Stimulated activated naive CD4-positive, alpha-beta T cell (primary cell): Measurements from ENCODE around the gene WWTR1.

Experiments
- DNase-seq, 6 experiments: peaks; one replicate each; lab custom pipeline; 2025; lab: John Stamatoyannopoulos, UW

WWTR1 gene

GRCh38 chr3:149623824-149624223 lies 34.0 kb downstream of the WWTR1 start:
- DNase-seq: no peak

GRCh38 chr3:149621218-149622005 lies 36.4 kb downstream of the WWTR1 start:
- no peak for DNase-seq

DNA sequence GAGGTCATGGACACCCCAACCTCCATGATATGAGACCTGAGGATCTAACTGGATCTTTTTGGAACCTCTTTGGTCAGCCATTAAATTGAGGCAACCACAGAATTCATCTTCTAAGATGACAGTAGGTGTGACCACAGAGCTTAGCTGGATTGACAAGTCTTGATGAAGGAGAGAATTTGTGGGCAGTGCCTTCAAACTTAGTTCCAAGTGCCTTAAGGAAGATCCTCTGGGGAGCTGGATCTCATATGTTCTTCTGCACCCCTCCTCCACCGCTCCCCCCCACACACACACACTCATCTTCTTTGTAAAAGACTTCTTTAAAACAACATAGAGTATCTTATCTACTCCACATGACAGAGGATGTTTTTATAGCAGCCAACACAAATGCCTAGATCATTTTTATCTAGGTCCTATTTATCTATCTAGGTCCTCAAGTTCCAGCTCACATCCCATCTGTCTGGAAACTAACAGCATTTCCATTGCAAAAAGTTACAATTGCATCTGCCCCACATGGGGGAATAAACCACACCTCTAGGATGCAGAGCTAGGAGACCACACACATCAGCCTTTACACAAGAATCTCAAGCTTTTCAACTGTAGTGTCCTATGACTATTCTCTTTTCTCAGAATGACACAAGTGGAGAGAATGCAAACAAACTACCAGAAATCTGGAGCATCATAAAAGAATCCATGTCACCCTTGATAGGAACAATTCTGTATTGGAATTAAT lies 37.4 kb downstream of the WWTR1 start:
- DNase-seq: no peak

- DNase-seq: no peak
Observed at GRCh38 chr3:149619136-149619535, 38.7 kb downstream of the WWTR1 start.

DNA sequence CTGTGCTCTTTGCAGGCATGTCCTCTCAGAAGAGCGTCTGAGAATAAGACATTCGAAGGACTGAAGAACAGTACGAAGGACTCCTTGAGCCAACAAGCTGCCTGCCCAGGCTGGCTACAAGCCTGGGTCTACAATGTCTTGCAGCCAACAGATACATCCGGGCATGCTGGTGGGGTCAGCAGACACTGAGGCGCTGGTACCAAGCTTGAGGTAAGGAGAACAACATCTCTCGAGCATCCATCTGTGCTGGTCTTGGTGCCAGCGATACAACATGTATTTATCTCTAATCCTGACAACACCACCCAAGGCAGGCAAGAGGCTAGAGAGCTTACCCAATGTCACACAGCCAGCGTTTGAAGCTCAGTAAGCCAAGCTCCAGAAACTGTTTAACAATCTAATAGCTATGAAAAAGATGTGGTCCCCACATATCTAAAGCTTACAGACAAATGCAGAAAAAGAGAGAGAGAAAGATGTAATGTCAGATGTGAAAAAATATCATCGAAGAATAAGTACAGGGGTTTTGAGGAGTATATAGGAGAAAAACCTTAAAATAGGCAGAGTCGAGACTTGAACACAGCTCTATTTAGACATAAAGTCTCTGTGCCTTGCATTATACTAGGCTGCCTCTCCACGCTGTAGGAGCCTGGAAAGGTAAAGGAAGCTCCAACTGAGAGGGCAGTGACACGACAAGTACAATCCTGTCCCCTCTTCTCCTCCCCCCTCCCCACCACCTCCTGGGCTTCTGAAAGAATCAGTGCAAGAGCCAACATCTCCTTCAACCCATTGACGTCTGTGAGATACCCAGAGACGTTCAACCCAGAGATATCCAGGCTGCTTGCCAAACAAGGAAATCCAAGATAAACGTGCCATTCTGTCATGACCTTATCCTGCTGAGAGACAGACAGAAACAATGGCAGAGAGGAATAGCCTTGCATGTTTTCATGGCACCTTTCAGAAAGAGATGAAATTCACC lies 39.4 kb downstream of the WWTR1 start:
- DNase-seq: no peak

DNA sequence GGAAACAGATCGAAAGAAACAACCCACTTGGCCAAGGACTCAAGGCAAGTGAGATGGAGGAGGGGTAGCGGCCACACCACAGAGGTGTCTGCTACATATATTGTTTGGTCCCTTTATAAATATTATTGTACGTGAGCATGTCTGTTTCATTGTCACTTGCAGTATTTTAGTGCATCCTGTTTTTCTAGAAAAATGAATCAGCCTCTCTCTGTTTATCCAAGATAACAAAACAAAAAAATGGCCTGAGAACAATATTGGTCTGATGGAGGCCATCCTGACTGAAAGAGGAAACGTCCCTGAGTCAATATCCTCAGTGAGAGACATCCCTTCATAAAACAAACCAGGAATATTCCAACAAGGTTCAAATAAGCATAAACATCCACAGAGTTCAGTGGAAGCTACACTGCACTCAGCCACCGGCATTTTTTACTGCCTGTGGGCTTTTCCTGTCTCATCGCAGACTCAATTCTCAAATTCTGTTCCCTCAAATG lies 42.0 kb downstream of the WWTR1 start:
- DNase-seq: no peak

GRCh38 chr3:149613988-149614387 lies 43.8 kb downstream of the WWTR1 start:
- DNase-seq: no peak

GRCh38 chr3:149612456-149612855 lies 45.4 kb downstream of the WWTR1 start:
- DNase-seq: no peak

DNA sequence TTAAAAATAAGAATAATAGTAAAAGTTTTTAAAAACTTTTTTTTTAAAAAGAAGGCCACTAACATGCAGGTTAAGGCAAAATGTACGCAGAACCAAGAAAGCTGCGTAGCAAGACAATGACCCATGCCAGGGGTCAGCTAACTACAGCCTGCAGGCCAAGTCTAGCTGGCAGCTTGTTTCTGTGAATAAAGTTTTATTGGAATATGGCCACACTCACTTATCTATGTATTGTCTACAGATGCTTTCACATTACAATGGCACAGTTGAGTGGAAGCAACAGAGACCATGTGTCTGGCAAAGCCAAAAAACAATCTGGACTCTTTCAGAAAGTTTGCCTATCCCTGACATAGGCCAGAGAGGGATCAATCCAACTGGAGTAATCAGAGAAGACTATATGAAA lies 46.7 kb downstream of the WWTR1 start:
- DNase-seq: no peak

DNA sequence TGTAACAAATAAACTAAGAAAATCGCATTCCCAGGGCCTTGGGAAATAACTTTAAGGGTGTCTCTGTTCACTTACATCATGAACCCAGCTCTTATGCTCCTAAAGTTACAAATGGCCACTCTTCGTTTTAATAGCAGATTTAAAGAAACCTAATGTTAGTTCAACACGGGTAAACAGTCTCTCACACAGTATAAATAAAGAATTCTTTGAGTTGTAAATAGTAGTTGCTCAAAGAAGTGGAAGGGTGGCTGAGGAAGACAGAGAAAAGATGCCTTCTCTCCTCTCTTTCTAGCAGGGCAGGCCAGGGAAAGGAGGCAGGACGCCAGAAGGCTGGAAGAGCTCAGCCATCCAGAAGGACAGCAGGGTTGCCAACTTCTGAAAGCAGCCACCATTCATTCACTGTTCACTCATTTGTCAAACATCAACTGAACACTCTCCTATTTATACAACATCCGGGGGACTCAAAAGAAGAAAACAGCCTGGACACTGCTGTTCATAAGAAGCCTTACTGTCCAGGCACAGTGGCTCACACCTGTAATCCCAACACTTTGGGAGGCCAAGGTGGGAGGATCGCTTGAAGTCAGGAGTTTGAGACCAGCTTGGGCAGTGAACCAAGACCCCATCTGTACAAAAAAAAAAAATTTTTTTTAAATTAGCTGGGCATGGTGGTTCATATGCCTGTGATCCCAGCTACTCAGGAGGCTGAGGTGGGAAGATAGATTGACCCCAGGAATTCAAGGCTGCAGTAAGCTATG lies 47.3 kb downstream of the WWTR1 start:
- no peak for DNase-seq

GRCh38 chr3:149609595-149609994 lies 48.2 kb downstream of the WWTR1 start:
- DNase-seq: no peak

GRCh38 chr3:149608987-149609386 lies 48.8 kb downstream of the WWTR1 start:
- no peak for DNase-seq

DNA sequence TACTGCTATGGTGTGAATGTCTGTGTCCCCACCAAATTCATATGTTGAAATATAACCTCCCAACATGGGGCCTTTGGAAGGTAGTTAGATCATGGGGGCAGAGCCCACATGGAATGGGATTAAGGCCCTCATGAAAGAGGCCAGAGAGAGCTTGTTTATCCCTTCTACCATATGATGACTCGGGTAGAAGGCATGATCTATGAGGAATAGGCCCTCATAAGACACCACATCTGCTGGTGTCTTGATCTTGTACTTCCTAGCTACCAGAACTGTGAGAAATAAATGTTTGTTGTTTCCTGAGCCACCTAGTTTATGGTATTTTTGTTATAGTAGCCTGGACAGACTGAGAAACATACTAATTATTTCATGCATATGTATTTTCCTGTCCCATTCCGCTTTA lies 51.9 kb downstream of the WWTR1 start:
- DNase-seq: no peak

DNA sequence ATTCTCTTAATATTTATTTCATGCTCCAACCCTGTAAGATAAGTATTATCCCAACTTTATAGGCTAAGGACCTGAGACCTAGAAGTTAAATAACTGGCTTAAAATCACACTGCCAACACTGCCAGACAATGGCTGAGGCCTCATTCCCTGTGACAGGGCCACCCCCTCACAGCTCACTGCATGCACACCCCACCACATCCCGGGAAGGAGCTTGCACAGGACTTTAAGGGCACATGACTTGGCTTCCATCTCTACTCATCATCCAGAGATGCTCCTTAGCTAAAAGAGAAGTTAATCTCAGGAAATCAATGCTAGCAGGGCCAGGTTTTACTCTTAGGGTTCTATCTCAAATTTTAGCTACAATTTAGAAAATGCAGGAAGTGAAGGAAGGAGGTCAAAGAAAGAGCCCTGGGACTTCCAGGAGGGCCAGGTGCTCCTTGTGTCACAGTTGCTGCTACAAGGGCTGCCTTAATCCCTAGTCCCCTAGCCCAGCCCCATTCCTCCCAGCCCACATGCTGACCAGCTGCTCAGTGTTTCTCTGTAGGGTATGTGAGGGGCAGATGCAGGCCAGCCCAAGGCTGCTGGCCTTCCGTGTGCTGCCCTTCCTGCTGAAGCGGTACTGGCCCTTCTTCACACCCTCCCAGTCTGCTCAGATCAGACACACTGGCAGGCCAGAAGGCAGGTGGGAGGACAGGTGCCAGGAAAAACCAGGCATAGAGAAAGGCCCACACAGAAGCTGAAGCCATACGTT lies 53.5 kb downstream of the WWTR1 start:
- no peak for DNase-seq

DNA sequence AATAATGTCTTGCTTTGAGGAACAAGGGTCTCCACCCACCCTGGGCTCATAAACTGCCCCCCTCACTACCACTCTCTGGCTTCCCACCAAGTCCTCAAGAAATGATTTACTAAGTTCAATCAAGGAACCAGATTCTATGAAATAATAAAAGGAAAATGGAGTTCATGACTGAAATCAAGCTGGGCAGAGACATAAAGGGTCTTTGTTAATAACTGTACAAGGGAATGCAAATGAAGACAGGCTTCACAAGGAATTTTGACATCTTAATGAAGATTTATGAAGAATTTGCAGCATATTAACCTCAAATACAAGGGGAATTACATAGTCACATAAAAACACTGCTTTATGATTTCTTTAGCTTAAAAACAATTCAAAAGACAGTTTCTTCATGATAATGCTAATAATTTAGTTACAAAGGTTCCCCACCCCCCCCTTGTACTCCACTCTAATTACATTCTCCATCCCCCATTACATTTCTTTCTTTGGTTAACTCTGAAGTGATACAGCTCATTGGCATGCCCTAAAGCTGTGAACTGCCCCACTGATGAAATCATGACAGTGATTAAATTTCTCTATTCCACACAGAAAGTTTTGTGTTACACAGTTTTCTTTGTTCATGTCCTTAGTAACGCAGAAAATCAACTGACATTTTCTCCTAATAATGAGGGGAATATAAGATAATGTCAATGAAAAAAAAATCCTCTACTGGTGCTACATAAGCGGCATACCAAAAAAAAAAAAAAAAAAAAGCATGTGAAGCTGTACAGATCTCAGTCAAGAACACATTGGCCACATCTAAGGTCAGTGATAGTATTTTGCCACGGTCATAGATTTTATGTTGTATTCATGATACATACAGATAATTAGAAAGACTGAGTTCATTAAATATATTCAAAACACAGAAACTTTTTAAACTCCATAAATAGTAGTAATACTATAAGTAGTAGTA lies 54.4 kb downstream of the WWTR1 start:
- no peak for DNase-seq

- no peak for DNase-seq
Observed at GRCh38 chr3:149600634-149601033, 57.2 kb downstream of the WWTR1 start.

GRCh38 chr3:149599236-149599635 lies 58.6 kb downstream of the WWTR1 start:
- DNase-seq: no peak

- no peak for DNase-seq
Observed at GRCh38 chr3:149596134-149596770, 61.6 kb downstream of the WWTR1 start.
